ENCODE results near the gene BTBD8. TPM values are rescaled to one million over a fixed set of nuclear protein-coding genes. Genes with fewer than 3 reads are reported as not detected.
"Not testable (repeated sequence)": the region's sequence is repeated elsewhere in the genome, so short reads cannot be mapped to it uniquely, and the experiment has no call there.

Gene BTBD8
- total RNA-seq, 1 donor from 2014 or later, result 14.3 TPM

GRCh38 chr1:92076363-92076762 is 3.8 kb upstream of the BTBD8 start:
- no peak for DNase-seq (ENCODE audit: low spot score)
- no peak for TF ChIP-seq EZH2phosphoT487 (IDR thresholded peaks at IDR 0.05)
- no peaks in the 10 kb centered on the region for H3K9me3 ChIP-seq (ENCODE audit: low read depth)
- no peak overlapping the region for H3K9ac ChIP-seq
- Mint-ChIP-seq H3K27ac (no peak overlapping the region), H3K27me3 (ENCODE audit: insufficient read depth, low read depth) (no peaks in the 10 kb centered on the region), H3K4me1 (peaks cover 5% of the 10 kb centered on the region), H3K9me3 (no peaks in the 10 kb centered on the region), H3K4me3 (no peak overlapping the region), H3K36me3 (no peaks in the 10 kb centered on the region)
- H3K79me2 ChIP-seq (ENCODE audit: low read depth), result no peaks in the 10 kb centered on the region
- no peak overlapping the region for H3K27ac ChIP-seq
- no peaks in the 10 kb centered on the region for H4K20me1 ChIP-seq (ENCODE audit: low read depth)
- H3K4me3 ChIP-seq, result no peak overlapping the region
- H3F3A ChIP-seq (ENCODE audit: low read depth), result peaks cover 17% of the 10 kb centered on the region
- no peak overlapping the region for H3K4me2 ChIP-seq
- H3K4me1 ChIP-seq, result no peaks in the 10 kb centered on the region
- H3K27me3 ChIP-seq, result no peaks in the 10 kb centered on the region
- no peaks in the 10 kb centered on the region for H3K36me3 ChIP-seq
- H2AFZ ChIP-seq (replicated peaks), result no peak overlapping the region

DNA sequence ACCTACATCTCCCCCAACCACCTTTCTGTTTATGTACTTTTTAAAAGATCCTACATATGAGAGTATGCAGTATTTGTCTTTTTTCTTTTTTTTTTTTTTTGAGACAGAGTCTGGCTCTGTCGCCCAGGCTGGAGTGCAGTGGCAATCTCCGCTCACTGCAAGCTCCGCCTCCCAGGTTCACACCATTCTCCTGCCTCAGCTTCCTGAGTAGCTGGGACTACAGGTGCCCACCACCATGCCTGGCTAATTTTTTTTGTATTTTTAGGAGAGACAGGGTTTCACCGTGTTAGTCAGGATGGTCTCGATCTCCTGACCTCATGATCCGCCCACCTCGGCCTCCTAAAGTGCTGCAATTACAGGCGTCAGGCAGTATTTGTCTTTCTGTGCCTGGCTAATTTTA is 2.1 kb upstream of the BTBD8 start:
- H3K4me3 Mint-ChIP-seq; H4K20me1 ChIP-seq (ENCODE audit: low read depth); H3K4me3 ChIP-seq; DNase-seq (ENCODE audit: low spot score); H3K4me1 Mint-ChIP-seq; H3K27me3 ChIP-seq; H3K9ac ChIP-seq; H3K27ac Mint-ChIP-seq; H3K9me3 Mint-ChIP-seq; H3K9me3 ChIP-seq (ENCODE audit: low read depth); H3K4me2 ChIP-seq; H3K36me3 ChIP-seq; H3K36me3 Mint-ChIP-seq; H3K4me1 ChIP-seq; H3K27ac ChIP-seq; H3K79me2 ChIP-seq (ENCODE audit: low read depth); H3K27me3 Mint-ChIP-seq (ENCODE audit: insufficient read depth, low read depth); H2AFZ ChIP-seq (replicated peaks): not testable (repeated sequence)
- H3F3A ChIP-seq (ENCODE audit: low read depth), result peaks cover 17% of the 10 kb centered on the region

DNA sequence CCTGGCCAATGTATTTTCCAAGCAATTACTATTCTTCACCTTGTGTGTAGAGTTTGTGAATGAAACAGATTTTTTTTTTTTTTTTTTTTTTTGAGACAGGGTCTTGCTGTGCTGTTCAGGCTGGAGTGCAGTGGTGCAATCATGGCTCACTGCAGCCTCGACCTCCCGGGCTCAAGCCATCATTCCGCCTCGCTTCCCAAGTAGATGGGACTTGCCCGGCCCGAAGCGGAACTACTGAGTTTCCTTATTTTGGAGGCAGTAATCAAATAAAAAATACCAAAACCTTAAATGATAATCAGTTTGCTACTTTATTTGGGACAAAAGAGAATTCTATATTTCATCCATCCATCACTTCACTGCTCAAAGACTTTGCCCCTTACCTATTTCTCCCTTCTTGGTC is 704 bp upstream of the BTBD8 start:
- no peaks in the 10 kb centered on the region for H3K4me1 ChIP-seq
- Mint-ChIP-seq H3K9me3 (peaks cover 8% of the 10 kb centered on the region), H3K27me3 (ENCODE audit: insufficient read depth, low read depth) (peaks cover 4% of the 10 kb centered on the region), H3K4me3 (peak overlapping the region; percentile 91), H3K27ac (peak overlapping the region; percentile 43), H3K36me3 (no peaks in the 10 kb centered on the region), H3K4me1 (peaks cover 5% of the 10 kb centered on the region)
- no peaks in the 10 kb centered on the region for H4K20me1 ChIP-seq (ENCODE audit: low read depth)
- TF ChIP-seq EZH2 (IDR thresholded peaks at IDR 0.05) (no peak), EZH2phosphoT487 (IDR thresholded peaks at IDR 0.05) (no peak), CTCF (IDR thresholded peaks at IDR 0.05) (no peak)
- H3K4me2 ChIP-seq, result peak overlapping the region; percentile 79
- H3K36me3 ChIP-seq, result no peaks in the 10 kb centered on the region
- no peaks in the 10 kb centered on the region for H3K79me2 ChIP-seq (ENCODE audit: low read depth)
- no peak overlapping the region for H3K27ac ChIP-seq
- H3K9ac ChIP-seq, result no peak overlapping the region
- H3K4me3 ChIP-seq, result peak overlapping the region; percentile 69
- H3K27me3 ChIP-seq, result no peaks in the 10 kb centered on the region
- H3F3A ChIP-seq (ENCODE audit: low read depth), result peaks cover 17% of the 10 kb centered on the region
- no peak for DNase-seq (ENCODE audit: low spot score)
- no peaks in the 10 kb centered on the region for H3K9me3 ChIP-seq (ENCODE audit: low read depth)
- peak overlapping the region; percentile 99 for H2AFZ ChIP-seq (replicated peaks)

- Histone ChIP-seq H3K4me1 (no peaks in the 10 kb centered on the region), H2AFZ (replicated peaks) (peak overlapping the region; percentile 99), H3F3A (ENCODE audit: low read depth) (peaks cover 17% of the 10 kb centered on the region), H4K20me1 (ENCODE audit: low read depth) (no peaks in the 10 kb centered on the region), H3K27me3 (no peaks in the 10 kb centered on the region), H3K9me3 (ENCODE audit: low read depth) (peaks cover 9% of the 10 kb centered on the region), H3K79me2 (ENCODE audit: low read depth) (no peaks in the 10 kb centered on the region), H3K4me3 (peak overlapping the region; percentile 69), H3K36me3 (no peaks in the 10 kb centered on the region), H3K4me2 (peak overlapping the region; percentile 79), H3K9ac (no peak overlapping the region), H3K27ac (no peak overlapping the region)
- no peak for DNase-seq (ENCODE audit: low spot score)
- H3K9me3 Mint-ChIP-seq, result peaks cover 19% of the 10 kb centered on the region
- peaks cover 5% of the 10 kb centered on the region for H3K4me1 Mint-ChIP-seq
- H3K36me3 Mint-ChIP-seq, result peaks cover 3% of the 10 kb centered on the region
- no peak for TF ChIP-seq CTCF (IDR thresholded peaks at IDR 0.05)
- peak overlapping the region; percentile 91 for H3K4me3 Mint-ChIP-seq
- H3K27ac Mint-ChIP-seq, result no peak overlapping the region
- H3K27me3 Mint-ChIP-seq (ENCODE audit: insufficient read depth, low read depth), result peaks cover 10% of the 10 kb centered on the region
Measured at GRCh38 chr1:92081031-92081430, 886 bp downstream of the BTBD8 start.

Measured in neural progenitor cell (in vitro differentiated cells).